Transverse colon (tissue), 4 donors: ENCODE measurements around the gene RHO. TPM values are rescaled to one million over a fixed set of nuclear protein-coding genes. Genes with fewer than 3 reads are reported as not detected.

Experiments used
- DNase-seq: peaks from one replicate; pipeline ENCODE4 v3.0.0-alpha.2; 2019
- H3K27ac ChIP-seq, 4 donors: fragments of 200-600 bp; sonication (generic); 2 replicates each; pipeline ENCODE4 v1.5.1; 2016 to 2018; ENCODE audit warnings: inconsistent platforms in 4 of 4
- H3K27me3 ChIP-seq: fragments of 200-600 bp; sonication (generic); 2 replicates; pipeline ENCODE4 v1.5.1; 2017; ENCODE audit warnings: inconsistent platforms
- H3K36me3 ChIP-seq, 4 donors: fragments of 200-600 bp; sonication (generic); 2 replicates each; pipeline ENCODE4 v1.5.1; 2017 to 2019; ENCODE audit warnings: inconsistent platforms in 4 of 4
- H3K4me1 ChIP-seq, 4 donors: fragments of 200-600 bp; sonication (generic); 2 replicates each; pipeline ENCODE4 v1.5.1; 2017 to 2020; ENCODE audit warnings: inconsistent platforms in 4 of 4
- H3K4me3 ChIP-seq, 4 donors: fragments of 200-600 bp; sonication (generic); 1 replicate in 1 of 4; 2 replicates in 3 of 4; pipeline versions ENCODE4 v1.5.1 to v1.6.1; 2017 to 2019; ENCODE audit warnings: inconsistent platforms in 4 of 4
- H3K9me3 ChIP-seq, 2 donors: fragments of 200-600 bp; sonication (generic); 2 replicates each; pipeline ENCODE4 v1.5.1; 2017 to 2019; ENCODE audit warnings: inconsistent platforms in 2 of 2
- EP300 ChIP-seq: sonication (generic); formaldehyde crosslinking; IDR thresholded peaks from one replicate; pipeline ENCODE4 v1.6.1; 2017; ENCODE audit warnings: antibody characterized with exemption, low read depth
- POLR2A ChIP-seq: fragments of 450-650 bp; IDR thresholded peaks from one replicate; pipeline ENCODE4 v1.6.1; 2016; ENCODE audit warnings: antibody characterized with exemption, mild to moderate bottlenecking, moderate library complexity
- POLR2AphosphoS5 ChIP-seq, 3 donors: sonication (generic); formaldehyde crosslinking; IDR thresholded peaks; one replicate each; pipeline ENCODE4 v1.6.1; 2016; ENCODE audit warnings: antibody characterized with exemption in 3 of 3
- WGBS, 2 donors: methylation state at CpG; one replicate each; pipeline ENCODE4 v1.1.5; 2018; ENCODE audit warnings: low coverage in 1 of 2; 5-methylcytosine and 5-hydroxymethylcytosine counted together
- in situ Hi-C, 4 donors: fragments of 200-750 bp; cut with MboI; loops; one replicate each; pipeline versions ENCODE4 v1.15.0 to v1.15.1; 2017; ENCODE audit warnings: low sequenced_read_pairs in 3 of 4, low pct_ligation_motif_present in 1 of 4, low pct_unique_long_range_greater_than_20kb in 1 of 4
- intact Hi-C: fragments of 100-400 bp; cut with DNase I; formaldehyde crosslinking; loops from one replicate; pipeline ENCODE4 v1.15.1; 2023; ENCODE audit warnings: low total_unique reads
- total RNA-seq, 4 donors: library from RNA; depleted of rRNA; stranded (reverse); fragments of >200 nt; gene quantifications; one replicate each; pipeline ENCODE4 v1.1.0, GENCODE V29; 2016
- TF ChIP-seq, protein P1 (sequence below), 5 experiments: fragments of 200-600 bp in 3 of 5; fragments of 450-650 bp in 2 of 5; sonication (generic) in 3 of 5; IDR thresholded peaks; 1 replicate in 2 of 5; 2 replicates in 3 of 5; pipeline ENCODE4 v1.5.1; 2016 to 2017; ENCODE audit warnings: antibody characterized with exemption in 5 of 5, inconsistent platforms in 3 of 5, mild to moderate bottlenecking in 2 of 5, moderate library complexity in 1 of 5

The RHO gene
- total RNA-seq, 4 donors from 2014 or later = not detected

DNA sequence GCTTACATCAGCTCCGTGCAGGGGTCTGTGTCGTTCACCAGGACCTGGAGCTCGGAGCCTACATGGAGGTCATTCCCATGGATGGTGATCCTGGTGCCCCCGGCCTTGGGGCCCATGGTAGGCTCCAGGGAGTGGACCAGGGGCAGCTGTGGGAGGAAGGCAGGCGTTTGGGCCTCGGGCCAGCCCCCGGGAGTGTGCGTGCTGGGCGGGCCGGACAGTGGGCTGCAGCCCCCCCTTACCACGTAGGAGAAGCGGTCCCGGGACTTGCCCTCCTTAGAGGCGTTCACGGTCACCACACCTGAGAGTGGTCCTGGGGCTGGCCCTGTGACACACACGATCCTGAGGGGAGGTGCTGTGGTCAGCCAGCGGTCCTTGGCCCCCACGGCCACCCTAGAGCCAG, 44.2 kb downstream of the RHO start:
- Histone ChIP-seq H3K27ac (no peak overlapping the region), H3K36me3 (no peaks in the 10 kb centered on the region), H3K27me3 (no peaks in the 10 kb centered on the region), H3K4me1 (peaks cover 12 to 16% (median 15%) of the 10 kb centered on the region in 4 donors), H3K9me3 (no peaks in the 10 kb centered on the region), H3K4me3 (no peak overlapping the region)
- no peak for TF ChIP-seq EP300
- TF ChIP-seq POLR2A = no peak
- TF ChIP-seq, protein P1, sequence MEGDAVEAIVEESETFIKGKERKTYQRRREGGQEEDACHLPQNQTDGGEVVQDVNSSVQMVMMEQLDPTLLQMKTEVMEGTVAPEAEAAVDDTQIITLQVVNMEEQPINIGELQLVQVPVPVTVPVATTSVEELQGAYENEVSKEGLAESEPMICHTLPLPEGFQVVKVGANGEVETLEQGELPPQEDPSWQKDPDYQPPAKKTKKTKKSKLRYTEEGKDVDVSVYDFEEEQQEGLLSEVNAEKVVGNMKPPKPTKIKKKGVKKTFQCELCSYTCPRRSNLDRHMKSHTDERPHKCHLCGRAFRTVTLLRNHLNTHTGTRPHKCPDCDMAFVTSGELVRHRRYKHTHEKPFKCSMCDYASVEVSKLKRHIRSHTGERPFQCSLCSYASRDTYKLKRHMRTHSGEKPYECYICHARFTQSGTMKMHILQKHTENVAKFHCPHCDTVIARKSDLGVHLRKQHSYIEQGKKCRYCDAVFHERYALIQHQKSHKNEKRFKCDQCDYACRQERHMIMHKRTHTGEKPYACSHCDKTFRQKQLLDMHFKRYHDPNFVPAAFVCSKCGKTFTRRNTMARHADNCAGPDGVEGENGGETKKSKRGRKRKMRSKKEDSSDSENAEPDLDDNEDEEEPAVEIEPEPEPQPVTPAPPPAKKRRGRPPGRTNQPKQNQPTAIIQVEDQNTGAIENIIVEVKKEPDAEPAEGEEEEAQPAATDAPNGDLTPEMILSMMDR (IDR thresholded peaks at IDR 0.05) = no peak
- TF ChIP-seq POLR2AphosphoS5 (IDR thresholded peaks at IDR 0.05) = no peak
- 80% methylated on average over 12 of the region's 18 CpGs; no CpG with 5 or more reads in 1 of the 2 donors for WGBS, 2 donors
- in situ Hi-C loops (no loop called here), intact Hi-C loops (no loop called here)
- no peak for DNase-seq

DNA sequence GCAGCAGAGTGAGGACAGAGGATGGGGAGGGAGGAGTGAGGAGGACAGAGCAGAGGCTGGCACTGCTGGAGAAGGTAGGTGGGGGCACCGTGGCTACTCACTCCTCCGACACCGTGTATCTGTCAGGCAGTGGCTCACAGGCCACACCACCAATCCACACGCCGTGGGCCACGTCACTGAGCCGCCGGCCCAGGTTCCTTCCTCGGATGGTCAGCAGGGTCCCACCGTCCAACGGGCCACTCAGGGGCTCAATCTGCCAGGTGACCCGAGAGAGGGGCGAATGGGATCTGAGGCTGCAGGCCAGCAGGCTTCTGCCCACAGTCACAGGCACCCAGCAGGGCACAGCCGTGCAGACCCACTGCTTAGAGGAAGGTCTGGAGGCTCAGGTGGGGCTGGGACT, 45.1 kb downstream of the RHO start:
- H3K36me3 ChIP-seq = no peaks in the 10 kb centered on the region
- WGBS, 2 donors = 91% methylated on average over 10 of the region's 14 CpGs; no CpG with 5 or more reads in 1 of the 2 donors
- peaks cover 15 to 25% (median 23%) of the 10 kb centered on the region in 4 donors for H3K4me1 ChIP-seq
- H3K27me3 ChIP-seq = no peaks in the 10 kb centered on the region
- intact Hi-C loops (no loop called here), in situ Hi-C loops (no loop called here)
- no peak for TF ChIP-seq EP300
- TF ChIP-seq POLR2A = no peak
- TF ChIP-seq, protein P1 (IDR thresholded peaks at IDR 0.05) = no peak
- TF ChIP-seq POLR2AphosphoS5 (IDR thresholded peaks at IDR 0.05) = no peak
- H3K4me3 ChIP-seq = no peak overlapping the region
- no peak overlapping the region for H3K27ac ChIP-seq
- no peak for DNase-seq
- H3K9me3 ChIP-seq = no peaks in the 10 kb centered on the region

DNA sequence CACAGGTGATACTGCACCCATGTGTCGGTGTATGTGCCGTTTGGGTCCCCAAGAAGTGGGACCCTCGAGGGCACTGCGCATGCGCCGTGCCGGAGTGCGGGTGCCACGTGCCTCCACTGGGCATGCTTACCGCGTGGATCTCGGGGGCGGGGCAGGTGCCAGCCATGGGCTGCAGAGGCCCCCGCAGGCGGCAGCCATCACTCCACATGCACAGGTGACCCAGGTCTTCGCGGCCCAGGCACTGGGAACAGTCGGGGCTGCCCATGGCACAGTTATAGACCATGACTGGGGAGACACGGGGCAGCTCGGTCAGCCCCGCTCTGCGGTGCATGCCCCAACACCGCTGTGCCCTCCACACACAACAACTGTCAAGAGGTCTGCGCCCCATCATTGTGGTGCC, 45.8 kb downstream of the RHO start:
- no peak for DNase-seq
- Histone ChIP-seq H3K27ac (no peak overlapping the region), H3K27me3 (no peaks in the 10 kb centered on the region), H3K4me3 (no peak overlapping the region), H3K4me1 (peaks cover 15 to 32% (median 25%) of the 10 kb centered on the region in 4 donors), H3K9me3 (no peaks in the 10 kb centered on the region), H3K36me3 (no peaks in the 10 kb centered on the region)
- WGBS, 2 donors = 91 to 100% methylated on average over 1 to 24 of the region's 24 CpGs
- intact Hi-C loops = no loop called here
- TF ChIP-seq POLR2AphosphoS5 (IDR thresholded peaks at IDR 0.05) (no peak), EP300 (no peak), POLR2A (no peak)
- TF ChIP-seq, protein P1 (IDR thresholded peaks at IDR 0.05) = no peak
- in situ Hi-C loops = no loop called here

DNA sequence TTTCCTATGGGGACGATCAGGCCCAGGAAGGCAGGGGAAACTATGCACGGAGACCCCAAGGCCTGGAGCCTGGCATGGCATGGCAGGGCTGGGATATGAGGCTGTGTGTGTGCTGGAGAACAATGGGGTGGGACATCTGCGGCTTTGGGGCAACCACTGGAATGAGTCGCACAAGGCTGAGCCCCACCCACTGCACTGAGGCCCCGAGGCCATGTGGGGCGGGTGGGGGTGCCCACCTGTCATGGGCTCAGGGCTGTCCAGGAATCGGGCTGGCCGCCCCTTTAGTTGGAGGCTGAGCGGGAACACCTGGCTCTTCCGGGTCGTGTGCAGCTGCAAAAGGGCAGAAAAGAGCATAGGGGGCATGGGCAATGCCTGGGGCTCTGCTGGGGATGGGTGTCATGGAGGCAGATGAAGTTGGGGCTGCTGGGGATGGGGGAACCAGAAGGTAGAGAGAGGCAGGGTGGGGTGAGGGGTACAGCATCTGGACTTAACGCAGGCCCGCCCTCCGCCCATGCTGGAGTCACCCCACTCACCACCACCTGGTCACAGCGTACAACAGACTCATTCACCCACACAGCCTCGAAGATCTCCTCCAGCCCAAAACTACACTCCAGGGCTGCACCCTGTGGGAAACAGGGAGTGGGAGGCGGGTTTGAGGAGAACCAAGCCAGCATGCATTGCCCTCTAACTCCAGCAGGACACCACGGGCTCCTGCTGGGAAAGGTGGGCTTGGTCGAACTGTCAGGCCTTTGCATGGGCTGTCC, 47.0 kb downstream of the RHO start:
- H3K36me3 ChIP-seq = no peaks in the 10 kb centered on the region
- intact Hi-C loops (no loop called here), in situ Hi-C loops (no loop called here)
- no peaks in the 10 kb centered on the region for H3K9me3 ChIP-seq
- H3K4me1 ChIP-seq = peaks cover 15 to 33% (median 25%) of the 10 kb centered on the region in 4 donors
- no peak overlapping the region for H3K4me3 ChIP-seq
- H3K27me3 ChIP-seq = no peaks in the 10 kb centered on the region
- WGBS, 2 donors = 87% methylated on average over 19 of the region's 19 CpGs; no CpG with 5 or more reads in 1 of the 2 donors
- TF ChIP-seq, protein P1 (IDR thresholded peaks at IDR 0.05) = no peak
- TF ChIP-seq POLR2A (no peak), EP300 (no peak), POLR2AphosphoS5 (IDR thresholded peaks at IDR 0.05) (no peak)
- no peak for DNase-seq
- no peak overlapping the region for H3K27ac ChIP-seq
